GM21717 (cell line): ENCODE data around the gene ADNP.
"Not testable (repeated sequence)": the region's sequence is repeated elsewhere in the genome, so short reads cannot be mapped to it uniquely, and the experiment has no call there.

Experiments used
- ATAC-seq: cut with Tn5 transposase; IDR thresholded peaks from one replicate; pipeline ENCODE4 v1.9.1; 2021; ENCODE audit warnings: mild to moderate bottlenecking, moderate library complexity; ENCODE audit not compliant: unreplicated experiment

The ADNP gene

GRCh38 chr20:50931306-50932015 lies at the start of gene ADNP:
Gene ADNP, minus strand, starts transcription at chr20:50931437. Its CDS starts 27,441 bp downstream, at chr20:50903996.
- ATAC-seq: peak; percentile 47

DNA sequence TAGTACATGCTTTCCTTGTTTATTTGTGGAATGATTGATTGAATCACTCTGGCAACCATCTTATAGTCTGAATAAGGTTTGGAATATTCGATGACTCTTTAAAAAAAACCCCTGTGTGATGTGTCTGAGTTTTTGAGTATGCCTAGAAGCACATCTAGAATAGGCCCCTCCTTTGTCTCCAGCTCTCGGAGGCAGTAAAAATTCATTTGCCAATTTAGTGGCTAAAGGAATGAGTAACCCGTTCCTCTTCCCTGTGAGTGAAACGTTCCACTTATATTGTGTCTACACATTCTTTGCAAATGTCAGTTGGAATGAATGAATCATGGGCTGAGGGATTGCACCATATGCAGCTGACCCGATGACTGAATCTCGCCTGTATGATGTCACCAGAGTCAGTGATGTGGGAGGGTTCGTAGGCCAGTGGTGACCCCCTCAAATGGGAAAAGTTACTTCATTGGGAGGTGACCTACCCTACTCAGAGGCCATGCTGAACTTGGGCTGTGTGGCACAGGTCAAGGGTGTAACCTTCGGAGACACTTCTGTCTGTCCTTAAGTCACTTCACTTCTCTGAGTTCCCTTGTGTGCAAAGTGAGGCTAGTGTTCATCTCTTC lies 48.9 kb upstream of the ADNP start:
- ATAC-seq: no peak

GRCh38 chr20:50978533-50978932 lies 47.3 kb upstream of the ADNP start:
- ATAC-seq: not testable (repeated sequence)

DNA sequence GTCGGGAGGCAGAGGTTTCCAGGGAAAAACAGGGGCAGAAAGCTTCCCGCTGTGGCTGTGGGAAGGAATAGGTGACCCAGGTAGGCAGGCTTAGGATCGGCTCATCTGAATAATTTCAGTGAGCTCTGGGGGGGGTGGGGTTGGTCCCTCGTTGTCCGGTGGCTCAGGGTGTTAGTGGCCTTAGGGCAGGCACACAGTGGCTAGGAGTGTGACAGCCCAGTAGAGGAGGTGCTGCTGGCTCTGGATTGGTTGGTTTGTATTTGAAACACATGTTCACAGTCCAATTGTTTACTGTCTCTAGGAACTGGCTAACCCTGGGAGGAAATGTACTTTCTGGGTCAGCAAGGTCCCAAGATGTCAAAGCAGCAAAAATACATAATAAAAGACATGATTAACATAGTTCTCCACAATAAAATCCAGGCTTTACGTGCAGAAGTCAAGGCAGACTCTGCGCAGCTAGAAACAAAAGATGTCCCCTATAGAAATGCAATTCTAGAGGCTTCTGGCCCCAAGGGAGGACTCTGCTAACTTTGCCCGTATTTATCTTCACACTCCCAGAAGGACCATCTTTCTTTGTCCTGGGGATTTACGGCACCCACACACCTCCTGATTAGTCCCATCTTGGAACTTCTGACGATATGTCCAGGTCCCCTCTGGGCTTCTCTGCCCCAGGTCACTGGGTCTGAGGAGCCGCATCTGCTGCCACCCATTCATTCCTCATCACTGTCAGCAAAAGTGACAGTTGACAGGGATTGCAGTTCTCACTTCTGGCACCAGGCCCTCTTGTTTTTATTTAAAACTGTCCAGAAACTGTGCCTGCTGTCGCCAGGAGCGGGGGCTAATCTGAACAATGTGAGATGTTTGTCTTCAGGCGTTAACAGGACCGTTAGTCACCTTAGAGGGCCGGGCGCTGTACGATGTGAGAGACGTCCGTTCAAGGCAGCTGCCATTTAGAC lies 46.1 kb upstream of the ADNP start:
- ATAC-seq: no peak

- no peak for ATAC-seq
Observed at GRCh38 chr20:50975701-50976330, 44.6 kb upstream of the ADNP start.

DNA sequence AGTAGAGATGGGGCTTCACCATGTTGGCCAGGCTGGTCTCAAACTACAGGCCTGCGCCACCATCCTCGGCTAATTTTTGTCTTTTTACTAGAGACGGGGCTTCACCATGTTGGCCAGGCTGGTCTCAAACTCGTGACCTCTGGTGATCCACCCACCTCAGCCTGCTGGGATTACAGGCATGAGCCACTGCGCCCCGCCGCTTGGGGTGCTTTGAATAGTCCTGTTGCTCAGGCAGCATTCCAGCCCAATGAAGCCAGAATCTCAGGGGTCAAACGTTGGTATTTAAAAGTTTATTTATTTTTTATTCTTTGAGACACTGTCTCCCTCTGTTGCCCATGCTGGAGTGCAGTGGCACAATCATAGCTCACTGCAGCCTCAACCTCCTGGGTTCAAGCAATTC lies 38.7 kb upstream of the ADNP start:
- ATAC-seq: no peak

DNA sequence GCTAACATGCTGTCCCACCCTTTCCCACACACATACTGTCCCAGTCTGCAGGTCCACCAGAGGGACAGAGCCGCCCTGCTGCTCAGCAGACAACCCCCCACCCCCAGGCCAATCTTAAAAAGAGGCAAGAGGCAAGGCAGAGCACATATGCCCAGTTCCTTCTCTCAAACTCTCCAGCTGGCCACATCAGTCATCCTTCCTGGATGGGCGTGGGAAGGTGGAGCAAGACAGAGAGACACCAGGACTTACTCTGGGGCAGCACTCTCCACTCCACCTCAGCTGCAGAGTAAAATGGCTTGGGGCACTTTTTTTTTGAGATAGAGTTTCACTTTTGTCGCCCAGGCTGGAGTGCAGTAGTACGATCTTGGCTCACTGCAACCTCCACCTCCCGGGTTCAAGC lies 38.2 kb upstream of the ADNP start:
- no peak for ATAC-seq

GRCh38 chr20:50968289-50968688 lies 37.1 kb upstream of the ADNP start:
- ATAC-seq: no peak

- no peak for ATAC-seq
Observed at GRCh38 chr20:50967586-50967985, 36.3 kb upstream of the ADNP start.

GRCh38 chr20:50959543-50960126 lies 28.4 kb upstream of the ADNP start:
- no peak for ATAC-seq

DNA sequence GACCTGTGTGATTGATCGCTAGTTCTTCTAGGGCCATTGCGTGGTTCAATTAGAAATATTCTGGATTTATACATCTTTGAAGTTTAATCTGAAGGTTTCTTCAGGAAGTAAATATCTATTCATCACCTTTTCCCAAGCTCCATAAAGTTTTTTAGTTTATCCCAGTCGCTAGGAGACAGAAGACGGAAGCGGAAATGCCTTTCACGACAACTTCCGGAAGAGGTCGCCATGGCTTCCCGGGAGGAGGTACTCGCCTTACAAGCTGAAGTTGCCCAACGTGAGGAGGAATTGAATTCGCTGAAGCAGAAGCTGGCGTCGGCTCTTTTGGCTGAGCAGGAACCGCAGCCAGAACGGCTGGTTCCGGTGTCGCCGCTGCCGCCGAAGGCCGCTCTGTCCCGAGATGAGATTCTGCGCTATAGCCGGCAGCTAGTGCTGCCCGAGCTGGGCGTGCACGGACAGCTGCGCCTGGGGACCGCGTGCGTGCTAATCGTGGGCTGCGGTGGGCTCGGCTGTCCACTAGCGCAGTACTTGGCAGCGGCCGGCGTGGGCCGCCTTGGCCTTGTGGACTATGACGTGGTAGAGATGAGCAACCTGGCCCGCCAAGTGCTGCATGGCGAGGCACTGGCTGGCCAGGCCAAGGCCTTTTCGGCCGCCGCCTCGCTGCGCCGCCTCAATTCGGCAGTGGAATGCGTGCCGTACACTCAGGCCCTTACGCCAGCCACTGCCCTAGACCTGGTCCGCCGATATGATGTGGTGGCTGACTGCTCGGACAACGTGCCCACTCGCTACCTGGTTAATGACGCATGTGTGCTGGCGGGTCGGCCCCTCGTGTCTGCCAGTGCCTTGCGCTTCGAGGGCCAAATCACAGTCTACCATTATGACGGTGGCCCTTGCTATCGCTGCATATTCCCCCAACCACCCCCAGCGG lies 27.6 kb upstream of the ADNP start, which contains the start of gene MOCS3:
Gene MOCS3 (plus strand): TSS at position 204 of the 928 bp plus-strand sequence. CDS start 25 bp downstream, at position 229.
- peak; percentile 71 for ATAC-seq

- ATAC-seq: peak; percentile 74
Observed at GRCh38 chr20:50957798-50958614, 26.8 kb upstream of the ADNP start, which contains the start of gene DPM1. Gene DPM1, minus strand, starts transcription at chr20:50958532. Its CDS starts 9 bp downstream, at chr20:50958523.

GRCh38 chr20:50957276-50957675 lies 26.0 kb upstream of the ADNP start:
- no peak for ATAC-seq

GRCh38 chr20:50953821-50954220 lies 22.6 kb upstream of the ADNP start:
- no peak for ATAC-seq

DNA sequence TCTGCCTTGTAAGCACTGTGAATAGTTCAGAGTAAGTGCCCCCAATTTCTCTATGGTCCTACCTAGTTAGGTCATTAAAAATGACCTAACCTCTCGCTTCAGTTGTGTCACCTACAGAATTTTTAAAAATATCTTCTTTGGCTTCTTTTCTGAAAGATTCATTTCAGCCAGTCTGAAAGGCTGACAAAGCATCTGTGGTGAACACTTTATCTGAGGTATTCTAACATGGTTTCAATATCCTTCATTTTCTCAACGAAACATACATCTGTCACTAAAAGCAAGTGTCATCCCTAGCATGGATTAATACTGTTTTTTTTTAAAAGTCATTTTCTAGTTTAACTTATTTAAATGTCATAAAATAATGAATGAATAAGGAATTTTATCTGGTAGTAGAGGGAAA lies 22.0 kb upstream of the ADNP start:
- ATAC-seq: no peak

DNA sequence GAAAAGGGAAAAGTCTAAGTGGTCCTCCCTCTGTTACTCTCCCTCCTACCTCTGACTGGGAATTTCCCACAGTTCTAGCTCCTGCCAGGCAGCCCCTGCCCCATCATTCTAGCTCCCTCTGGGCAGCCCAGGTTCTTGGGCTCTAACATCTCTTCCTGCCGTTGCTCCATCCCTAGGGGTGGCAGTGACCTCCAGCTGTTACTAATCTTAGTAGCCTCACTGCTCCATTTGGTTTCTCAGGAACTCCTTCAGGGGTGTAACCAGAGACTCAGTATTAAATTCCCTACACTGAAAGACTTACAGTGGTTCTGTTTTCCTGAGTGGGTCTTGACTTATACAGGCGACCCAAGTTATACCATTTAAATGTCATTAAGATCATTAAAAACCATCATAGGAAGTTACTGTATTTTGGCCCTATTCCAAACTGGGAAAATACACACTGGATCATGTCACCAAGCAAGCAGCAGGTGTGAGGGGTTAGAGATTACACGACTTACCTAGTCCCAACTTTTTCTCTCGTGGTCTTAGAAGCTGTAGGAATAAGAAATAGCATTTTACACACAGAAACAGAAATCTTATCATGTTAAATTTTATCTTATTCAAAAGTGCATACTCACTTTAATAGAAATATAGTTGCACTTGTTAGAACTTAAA lies 17.0 kb upstream of the ADNP start:
- ATAC-seq: no peak

- ATAC-seq: no peak
Observed at GRCh38 chr20:50943069-50943468, 11.8 kb upstream of the ADNP start.

- ATAC-seq: no peak
Observed at GRCh38 chr20:50933589-50933988, 2.4 kb upstream of the ADNP start.
